Subcutaneous adipose tissue (tissue), 4 donors: ENCODE data around the gene XCR1. TPM values are rescaled to one million over a fixed set of nuclear protein-coding genes. Genes with fewer than 3 reads are reported as not detected.

ENCODE experiments used
- total RNA-seq, 4 donors: library from RNA; depleted of rRNA; stranded (reverse); fragments of >200 nt; gene quantifications; one replicate each; pipeline ENCODE4 v1.1.0, GENCODE V29; 2016
- TF ChIP-seq, protein P1 (sequence below): fragments of 450-650 bp; IDR thresholded peaks from one replicate; pipeline ENCODE4 v1.5.1; 2016; ENCODE audit warnings: low read depth, mild to moderate bottlenecking, control low read depth, antibody characterized with exemption, moderate library complexity

XCR1 gene
- total RNA-seq, 4 donors from 2014 or later, result not detected

- TF ChIP-seq, protein P1, sequence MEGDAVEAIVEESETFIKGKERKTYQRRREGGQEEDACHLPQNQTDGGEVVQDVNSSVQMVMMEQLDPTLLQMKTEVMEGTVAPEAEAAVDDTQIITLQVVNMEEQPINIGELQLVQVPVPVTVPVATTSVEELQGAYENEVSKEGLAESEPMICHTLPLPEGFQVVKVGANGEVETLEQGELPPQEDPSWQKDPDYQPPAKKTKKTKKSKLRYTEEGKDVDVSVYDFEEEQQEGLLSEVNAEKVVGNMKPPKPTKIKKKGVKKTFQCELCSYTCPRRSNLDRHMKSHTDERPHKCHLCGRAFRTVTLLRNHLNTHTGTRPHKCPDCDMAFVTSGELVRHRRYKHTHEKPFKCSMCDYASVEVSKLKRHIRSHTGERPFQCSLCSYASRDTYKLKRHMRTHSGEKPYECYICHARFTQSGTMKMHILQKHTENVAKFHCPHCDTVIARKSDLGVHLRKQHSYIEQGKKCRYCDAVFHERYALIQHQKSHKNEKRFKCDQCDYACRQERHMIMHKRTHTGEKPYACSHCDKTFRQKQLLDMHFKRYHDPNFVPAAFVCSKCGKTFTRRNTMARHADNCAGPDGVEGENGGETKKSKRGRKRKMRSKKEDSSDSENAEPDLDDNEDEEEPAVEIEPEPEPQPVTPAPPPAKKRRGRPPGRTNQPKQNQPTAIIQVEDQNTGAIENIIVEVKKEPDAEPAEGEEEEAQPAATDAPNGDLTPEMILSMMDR, result no peak
Measured at GRCh38 chr3:46058981-46059380, 31.7 kb upstream of the XCR1 start.

DNA sequence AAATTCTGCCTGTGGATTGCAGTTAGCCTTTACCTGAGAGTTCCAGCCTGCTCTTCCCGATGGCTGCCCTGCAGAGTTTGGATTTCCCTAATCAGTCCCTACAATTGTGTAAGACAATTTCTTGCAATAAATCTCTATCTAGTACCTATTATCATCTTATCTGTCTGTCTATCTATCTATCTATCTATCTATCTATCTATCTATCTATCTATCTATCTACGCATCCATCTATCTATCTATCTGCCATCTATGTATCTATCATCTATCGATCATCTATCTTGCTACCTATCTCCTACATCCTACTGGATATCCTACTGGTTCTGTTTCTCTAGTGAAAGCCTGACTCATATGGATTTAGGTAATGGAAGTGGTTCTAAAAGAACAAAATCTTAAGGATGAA is 30.4 kb upstream of the XCR1 start:
- TF ChIP-seq, protein P1, result no peak

DNA sequence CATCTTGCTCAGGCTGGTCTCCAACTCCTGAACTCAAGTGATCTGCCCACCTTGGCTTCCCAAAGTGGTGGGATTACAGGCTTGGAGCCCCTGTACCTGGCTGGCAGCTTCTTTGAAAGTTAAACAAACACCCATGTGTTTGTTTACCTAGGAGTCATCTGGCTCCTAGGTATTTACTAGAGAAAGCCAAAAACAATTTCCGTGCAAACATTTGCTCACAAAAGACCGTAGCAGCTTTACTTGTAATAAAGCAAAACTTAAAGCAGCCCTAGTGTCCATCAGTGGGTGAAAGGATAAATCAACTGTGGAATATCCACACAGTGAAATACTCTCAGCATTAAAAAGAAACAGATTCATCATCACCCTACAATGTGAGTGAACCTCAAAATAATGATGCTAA is 29.4 kb upstream of the XCR1 start:
- TF ChIP-seq, protein P1, result no peak

DNA sequence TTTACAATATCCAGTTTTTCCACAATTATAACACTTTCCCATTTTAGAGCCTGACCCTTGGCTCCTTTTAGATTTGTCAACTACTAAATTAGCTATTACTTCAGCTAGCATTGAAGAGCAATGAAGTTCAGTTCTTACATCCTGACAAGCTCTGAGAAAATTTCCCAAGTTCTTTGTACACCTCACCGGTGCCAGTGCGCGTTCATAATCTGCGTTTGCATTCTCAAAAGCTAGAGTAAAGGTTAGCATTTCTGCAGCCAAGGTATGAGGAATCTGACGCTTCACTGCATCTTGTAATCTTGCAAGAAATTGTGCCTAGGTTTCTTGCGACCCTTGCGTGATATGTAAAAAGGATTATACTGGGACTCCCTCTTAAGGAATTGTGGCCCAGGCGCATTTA is 25.2 kb upstream of the XCR1 start:
- TF ChIP-seq, protein P1, result no peak

DNA sequence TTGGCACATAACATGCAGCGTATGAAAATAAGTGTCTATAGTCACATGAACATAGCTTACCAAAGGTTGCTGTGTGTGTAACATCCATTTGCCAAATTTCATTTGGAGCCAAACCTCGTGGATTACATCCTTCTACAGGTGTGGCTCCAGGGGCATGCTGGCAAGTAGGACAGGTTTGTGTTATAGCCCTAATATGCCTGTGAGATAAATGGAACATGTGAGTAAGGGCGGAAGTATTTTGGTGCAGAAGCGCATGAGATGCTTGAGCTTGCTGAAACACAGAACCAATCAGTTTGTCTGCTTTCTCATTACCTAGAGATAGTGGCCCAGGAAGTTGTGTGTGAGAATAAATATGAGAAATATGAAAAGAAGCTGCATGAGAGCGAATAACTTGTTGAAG is 21.8 kb upstream of the XCR1 start:
- TF ChIP-seq, protein P1, result no peak

- TF ChIP-seq, protein P1, result no peak
Measured at GRCh38 chr3:46038916-46039315, 11.6 kb upstream of the XCR1 start.

DNA sequence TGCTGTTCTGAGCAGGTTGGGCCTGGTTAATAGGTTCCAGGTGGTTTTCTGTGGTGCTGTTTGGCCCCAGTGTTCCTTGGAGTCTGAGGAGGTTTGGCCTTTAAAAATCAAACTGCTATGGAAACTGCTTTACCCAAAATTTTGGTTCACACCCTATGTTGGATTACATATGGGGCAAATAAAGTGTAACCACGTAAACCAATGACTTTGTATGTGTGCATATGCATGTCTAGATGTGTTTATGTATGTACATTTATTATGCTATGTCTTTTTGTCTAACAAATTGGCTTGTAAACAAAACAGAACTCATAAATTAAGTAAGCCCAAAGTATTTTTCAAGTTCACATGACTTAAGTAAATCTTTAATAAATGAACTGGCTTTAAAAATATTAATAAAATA is 8.9 kb upstream of the XCR1 start:
- TF ChIP-seq, protein P1, result no peak

DNA sequence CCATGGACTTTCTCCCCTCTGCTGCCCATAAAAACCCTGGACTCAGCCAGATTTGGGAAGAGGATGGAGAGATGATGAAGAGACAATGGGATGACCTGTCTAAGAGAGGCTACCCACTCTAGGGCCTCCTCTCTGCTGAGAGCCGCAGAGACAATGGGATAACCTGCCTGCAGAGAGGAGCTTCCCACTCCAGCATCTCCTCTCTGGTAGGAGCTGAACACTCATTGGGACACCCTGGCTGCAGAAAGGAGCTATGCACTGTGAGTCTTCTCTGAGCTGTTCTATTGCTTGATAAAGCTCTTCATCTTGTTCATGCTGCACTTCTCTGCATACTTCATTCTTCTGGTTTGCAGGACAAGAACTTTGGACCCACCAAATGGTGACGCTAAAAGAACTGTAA is 4.5 kb upstream of the XCR1 start:
- TF ChIP-seq, protein P1, result no peak
